ENCODE results near the gene CTNNA3.

DNA sequence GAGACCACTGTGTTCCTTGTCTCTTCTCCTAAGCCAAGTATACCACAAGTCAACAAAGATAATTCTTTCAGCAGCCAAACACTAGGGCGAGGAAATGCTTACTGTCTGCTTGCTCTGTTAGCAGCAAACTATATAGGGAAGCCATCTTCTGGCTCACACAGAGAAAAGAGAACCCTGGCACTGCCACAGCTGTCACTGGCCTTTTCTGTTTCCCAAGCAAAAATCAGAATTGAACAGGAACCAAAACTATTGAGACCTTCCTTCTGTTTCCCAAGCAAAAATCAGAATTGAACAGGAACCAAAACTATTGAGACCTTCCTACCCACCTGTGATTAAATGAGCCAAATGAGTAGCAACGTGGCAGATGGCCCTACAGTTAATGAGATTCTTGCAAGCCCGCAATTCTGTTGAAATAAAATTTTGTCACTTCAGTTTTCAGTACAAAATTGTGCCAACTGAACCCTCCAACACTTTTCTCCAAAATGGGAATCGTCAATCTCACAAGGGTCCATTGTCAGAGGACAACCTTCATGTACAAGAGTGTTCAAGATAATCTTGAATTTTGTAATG, 715.7 kb downstream of the CTNNA3 start:
- TF ChIP-seq, protein P1, sequence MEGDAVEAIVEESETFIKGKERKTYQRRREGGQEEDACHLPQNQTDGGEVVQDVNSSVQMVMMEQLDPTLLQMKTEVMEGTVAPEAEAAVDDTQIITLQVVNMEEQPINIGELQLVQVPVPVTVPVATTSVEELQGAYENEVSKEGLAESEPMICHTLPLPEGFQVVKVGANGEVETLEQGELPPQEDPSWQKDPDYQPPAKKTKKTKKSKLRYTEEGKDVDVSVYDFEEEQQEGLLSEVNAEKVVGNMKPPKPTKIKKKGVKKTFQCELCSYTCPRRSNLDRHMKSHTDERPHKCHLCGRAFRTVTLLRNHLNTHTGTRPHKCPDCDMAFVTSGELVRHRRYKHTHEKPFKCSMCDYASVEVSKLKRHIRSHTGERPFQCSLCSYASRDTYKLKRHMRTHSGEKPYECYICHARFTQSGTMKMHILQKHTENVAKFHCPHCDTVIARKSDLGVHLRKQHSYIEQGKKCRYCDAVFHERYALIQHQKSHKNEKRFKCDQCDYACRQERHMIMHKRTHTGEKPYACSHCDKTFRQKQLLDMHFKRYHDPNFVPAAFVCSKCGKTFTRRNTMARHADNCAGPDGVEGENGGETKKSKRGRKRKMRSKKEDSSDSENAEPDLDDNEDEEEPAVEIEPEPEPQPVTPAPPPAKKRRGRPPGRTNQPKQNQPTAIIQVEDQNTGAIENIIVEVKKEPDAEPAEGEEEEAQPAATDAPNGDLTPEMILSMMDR (conservative IDR thresholded peaks at IDR 0.05; ENCODE audit: low read length), result no peak
- TF ChIP-seq EZH2phosphoT487 (IDR thresholded peaks at IDR 0.05; ENCODE audit: borderline replicate concordance), result no peak
